Endothelial cell of umbilical vein (primary cell): ENCODE measurements around the gene R3HDM2.

Experiments
- EZH2 ChIP-seq: IDR thresholded peaks from 2 replicates; pipeline ENCODE4 v1.6.1; 2012; ENCODE audit warnings: borderline replicate concordance, low read depth, mild to moderate bottlenecking, moderate library complexity, low read length, inconsistent platforms; ENCODE audit not compliant: severe bottlenecking
- POLR2A ChIP-seq: IDR thresholded peaks from 2 replicates; pipeline ENCODE4 v1.6.1; 2012; ENCODE audit warnings: low read depth, mild to moderate bottlenecking, control low read depth, low read length
- POLR2AphosphoS5 ChIP-seq: IDR thresholded peaks from 2 replicates; pipeline ENCODE4 v1.6.1; 2012; ENCODE audit warnings: low read depth, mild to moderate bottlenecking, control low read depth, low read length, moderate library complexity; ENCODE audit not compliant: insufficient read depth
- TF ChIP-seq, protein P1 (sequence below), 2 donors: IDR thresholded peaks; 1 replicate in 1 of 2; 2 replicates in 1 of 2; pipeline ENCODE4 v1.5.1; 2011; ENCODE audit warnings: low read length in 2 of 2, mild to moderate bottlenecking in 2 of 2, moderate library complexity in 2 of 2, control low read depth in 1 of 2, inconsistent platforms in 1 of 2, low read depth in 1 of 2; ENCODE audit not compliant: insufficient read depth in 1 of 2; ENCODE audit errors: extremely low read depth in 1 of 2
- TF ChIP-seq, protein P2 (sequence below): IDR thresholded peaks from 2 replicates; pipeline ENCODE4 v1.6.1; 2011; ENCODE audit not compliant: insufficient read depth, insufficient read length

DNA sequence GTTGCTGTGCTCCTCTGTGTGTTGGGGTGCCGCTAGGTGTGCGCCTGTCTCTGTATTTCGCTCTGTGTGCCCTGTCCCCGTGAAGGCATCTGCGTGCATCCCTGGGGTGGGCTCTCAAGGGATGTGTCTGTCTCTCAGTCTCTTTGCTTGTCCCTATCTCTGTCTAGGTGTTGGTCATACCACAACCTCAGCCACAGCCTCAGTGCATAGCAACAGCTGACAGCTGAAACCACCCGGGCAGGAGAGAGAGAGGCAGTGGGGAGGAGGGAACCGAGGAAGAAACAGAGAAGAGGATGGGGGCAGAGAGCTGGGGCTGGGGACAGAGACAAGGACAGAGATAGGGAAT, 215.2 kb downstream of the R3HDM2 start:
- TF ChIP-seq POLR2AphosphoS5 (no peak), POLR2A (no peak), EZH2 (peak; percentile 89)
- TF ChIP-seq, protein P1, sequence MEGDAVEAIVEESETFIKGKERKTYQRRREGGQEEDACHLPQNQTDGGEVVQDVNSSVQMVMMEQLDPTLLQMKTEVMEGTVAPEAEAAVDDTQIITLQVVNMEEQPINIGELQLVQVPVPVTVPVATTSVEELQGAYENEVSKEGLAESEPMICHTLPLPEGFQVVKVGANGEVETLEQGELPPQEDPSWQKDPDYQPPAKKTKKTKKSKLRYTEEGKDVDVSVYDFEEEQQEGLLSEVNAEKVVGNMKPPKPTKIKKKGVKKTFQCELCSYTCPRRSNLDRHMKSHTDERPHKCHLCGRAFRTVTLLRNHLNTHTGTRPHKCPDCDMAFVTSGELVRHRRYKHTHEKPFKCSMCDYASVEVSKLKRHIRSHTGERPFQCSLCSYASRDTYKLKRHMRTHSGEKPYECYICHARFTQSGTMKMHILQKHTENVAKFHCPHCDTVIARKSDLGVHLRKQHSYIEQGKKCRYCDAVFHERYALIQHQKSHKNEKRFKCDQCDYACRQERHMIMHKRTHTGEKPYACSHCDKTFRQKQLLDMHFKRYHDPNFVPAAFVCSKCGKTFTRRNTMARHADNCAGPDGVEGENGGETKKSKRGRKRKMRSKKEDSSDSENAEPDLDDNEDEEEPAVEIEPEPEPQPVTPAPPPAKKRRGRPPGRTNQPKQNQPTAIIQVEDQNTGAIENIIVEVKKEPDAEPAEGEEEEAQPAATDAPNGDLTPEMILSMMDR (IDR thresholded peaks at IDR 0.05; ENCODE audit: extremely low read depth in 1 of 2, insufficient read depth in 1 of 2, low read depth in 1 of 2, low read length in 2 of 2), result no peak
- TF ChIP-seq, protein P2, sequence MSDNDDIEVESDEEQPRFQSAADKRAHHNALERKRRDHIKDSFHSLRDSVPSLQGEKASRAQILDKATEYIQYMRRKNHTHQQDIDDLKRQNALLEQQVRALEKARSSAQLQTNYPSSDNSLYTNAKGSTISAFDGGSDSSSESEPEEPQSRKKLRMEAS, result no peak
